ENCODE data around the gene PC. TPM values are rescaled to one million over a fixed set of nuclear protein-coding genes. Genes with fewer than 3 reads are reported as not detected.

The PC gene
- total RNA-seq, 1 experiment from 2014 or later: 39.1 TPM

DNA sequence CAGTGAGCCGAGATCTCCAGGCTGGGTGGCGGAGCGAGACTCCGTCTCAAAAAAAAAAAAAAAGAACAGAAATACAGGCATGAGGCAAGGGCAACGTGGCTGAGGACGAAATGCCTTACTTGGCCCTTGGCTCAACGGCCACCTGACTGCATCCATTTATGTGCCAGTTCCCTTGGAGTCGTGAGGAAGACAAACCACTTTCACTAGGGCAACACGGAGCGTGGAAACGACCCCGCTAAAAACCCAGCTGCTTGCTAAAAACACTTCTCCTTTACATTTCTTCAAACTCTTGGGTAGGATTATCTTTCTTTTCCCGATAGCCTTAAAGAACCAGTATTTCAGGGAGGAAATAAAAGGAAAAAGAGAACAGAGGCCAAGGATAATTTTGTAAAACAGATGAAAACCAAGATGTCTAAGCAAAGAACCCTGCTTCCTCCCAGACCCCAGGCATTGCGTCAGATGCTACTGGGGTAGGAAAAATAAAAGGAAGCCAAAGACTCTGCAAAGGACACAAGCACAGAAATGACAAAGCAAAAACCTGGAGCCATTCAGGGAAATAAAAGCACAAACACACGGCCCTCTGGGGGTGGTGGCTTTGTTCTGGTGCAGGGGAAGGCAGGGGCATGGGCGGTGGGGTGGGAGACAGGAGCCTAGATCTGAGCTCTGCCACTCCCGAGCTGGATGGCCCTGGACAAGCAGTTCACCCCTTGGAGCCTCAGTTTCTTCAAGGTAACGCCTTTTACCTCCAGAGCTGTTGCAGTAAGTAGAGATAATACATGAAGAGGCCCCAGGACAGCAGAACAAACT is 37.0 kb downstream of the PC start:
- no peak overlapping the region for H3K4me3 ChIP-seq (ENCODE audit: low read depth, low read length, poor library complexity, severe bottlenecking)
- H3K4me1 ChIP-seq (ENCODE audit: insufficient read depth, low read length, poor library complexity, severe bottlenecking): no peaks in the 10 kb centered on the region
- BruUV-seq (replicated peaks): no TSS peak
- no peak for DNase-seq (ENCODE audit: low spot score)
- TF ChIP-seq, protein P1, sequence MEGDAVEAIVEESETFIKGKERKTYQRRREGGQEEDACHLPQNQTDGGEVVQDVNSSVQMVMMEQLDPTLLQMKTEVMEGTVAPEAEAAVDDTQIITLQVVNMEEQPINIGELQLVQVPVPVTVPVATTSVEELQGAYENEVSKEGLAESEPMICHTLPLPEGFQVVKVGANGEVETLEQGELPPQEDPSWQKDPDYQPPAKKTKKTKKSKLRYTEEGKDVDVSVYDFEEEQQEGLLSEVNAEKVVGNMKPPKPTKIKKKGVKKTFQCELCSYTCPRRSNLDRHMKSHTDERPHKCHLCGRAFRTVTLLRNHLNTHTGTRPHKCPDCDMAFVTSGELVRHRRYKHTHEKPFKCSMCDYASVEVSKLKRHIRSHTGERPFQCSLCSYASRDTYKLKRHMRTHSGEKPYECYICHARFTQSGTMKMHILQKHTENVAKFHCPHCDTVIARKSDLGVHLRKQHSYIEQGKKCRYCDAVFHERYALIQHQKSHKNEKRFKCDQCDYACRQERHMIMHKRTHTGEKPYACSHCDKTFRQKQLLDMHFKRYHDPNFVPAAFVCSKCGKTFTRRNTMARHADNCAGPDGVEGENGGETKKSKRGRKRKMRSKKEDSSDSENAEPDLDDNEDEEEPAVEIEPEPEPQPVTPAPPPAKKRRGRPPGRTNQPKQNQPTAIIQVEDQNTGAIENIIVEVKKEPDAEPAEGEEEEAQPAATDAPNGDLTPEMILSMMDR (conservative IDR thresholded peaks at IDR 0.05; ENCODE audit: low read depth, low read length): no peak
- TF ChIP-seq EZH2 (IDR thresholded peaks at IDR 0.05; ENCODE audit: borderline replicate concordance, low read depth, low read length, poor library complexity, severe bottlenecking): no peak
- intact Hi-C loops (cut with micrococcal nuclease; ENCODE audit: unreplicated experiment): no loop called here
- H3K27me3 ChIP-seq (replicated peaks; ENCODE audit: insufficient read depth, low read depth, low read length, poor library complexity): no peaks in the 10 kb centered on the region
- ChIA-PET CTCF (no interaction called here), POLR2A (ENCODE audit: low non-redundant PET) (no interaction called here)
- no peaks in the 10 kb centered on the region for H3K9me3 ChIP-seq (ENCODE audit: low read depth, low read length, poor library complexity, severe bottlenecking)
- H3K36me3 ChIP-seq (ENCODE audit: insufficient read depth, low read length, poor library complexity, severe bottlenecking): no peaks in the 10 kb centered on the region
- no peak overlapping the region for H3K27ac ChIP-seq (ENCODE audit: low read depth, low read length, poor library complexity, severe bottlenecking)

DNA sequence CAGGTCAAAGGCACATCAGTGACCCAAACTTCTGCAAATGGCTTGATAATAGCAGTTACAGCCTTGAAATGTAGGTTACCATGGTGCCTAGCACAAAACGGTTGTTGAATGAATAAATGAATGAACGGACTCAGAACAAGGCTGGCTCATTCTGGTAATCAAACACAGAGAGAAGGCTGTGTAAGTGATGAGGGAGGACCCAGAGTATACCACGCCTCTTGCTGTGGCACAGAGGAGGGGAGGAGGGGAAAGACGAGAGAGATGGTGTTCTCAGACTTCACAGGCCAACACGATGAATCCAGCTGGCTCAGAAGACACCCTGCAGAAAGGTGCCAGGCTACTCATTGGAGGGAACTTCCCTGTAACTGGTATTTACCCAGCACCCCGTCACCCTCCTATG is 38.3 kb downstream of the PC start:
- no TSS peak for BruUV-seq (replicated peaks)
- ChIA-PET CTCF (no interaction called here), POLR2A (ENCODE audit: low non-redundant PET) (no interaction called here)
- no peak for DNase-seq (ENCODE audit: low spot score)
- Histone ChIP-seq H3K9me3 (ENCODE audit: low read depth, low read length, poor library complexity, severe bottlenecking) (no peaks in the 10 kb centered on the region), H3K27me3 (replicated peaks; ENCODE audit: insufficient read depth, low read depth, low read length, poor library complexity) (no peaks in the 10 kb centered on the region), H3K27ac (ENCODE audit: low read depth, low read length, poor library complexity, severe bottlenecking) (no peak overlapping the region), H3K4me3 (ENCODE audit: low read depth, low read length, poor library complexity, severe bottlenecking) (no peak overlapping the region), H3K36me3 (ENCODE audit: insufficient read depth, low read length, poor library complexity, severe bottlenecking) (no peaks in the 10 kb centered on the region), H3K4me1 (ENCODE audit: insufficient read depth, low read length, poor library complexity, severe bottlenecking) (no peaks in the 10 kb centered on the region)
- intact Hi-C loops (cut with micrococcal nuclease; ENCODE audit: unreplicated experiment): no loop called here
- TF ChIP-seq EZH2 (IDR thresholded peaks at IDR 0.05; ENCODE audit: borderline replicate concordance, low read depth, low read length, poor library complexity, severe bottlenecking): no peak
- TF ChIP-seq, protein P1 (conservative IDR thresholded peaks at IDR 0.05; ENCODE audit: low read depth, low read length): no peak

DNA sequence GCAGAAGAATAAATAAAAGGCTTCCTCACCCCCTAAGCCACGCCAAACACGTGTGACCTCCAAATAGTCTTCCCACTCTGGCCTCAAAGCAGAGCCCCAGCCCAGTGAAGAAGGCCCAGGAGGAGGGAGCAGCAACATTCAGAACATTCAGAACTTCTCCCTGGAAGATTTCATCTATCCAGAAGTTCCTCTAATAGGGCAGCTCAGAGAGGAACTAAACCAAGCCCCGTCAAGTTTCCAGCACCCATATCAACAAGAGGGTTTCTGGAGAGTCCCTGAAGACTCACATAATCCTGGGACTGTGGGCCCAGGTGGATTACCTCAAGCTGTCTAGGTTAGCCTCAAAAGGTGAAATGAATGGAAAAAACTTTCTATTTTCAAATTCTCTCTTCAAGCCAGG is 39.4 kb downstream of the PC start:
- POLR2A ChIA-PET (ENCODE audit: low non-redundant PET): no interaction called here
- H3K9me3 ChIP-seq (ENCODE audit: low read depth, low read length, poor library complexity, severe bottlenecking): no peaks in the 10 kb centered on the region

More for the DNA sequence above, 39.4 kb downstream of the PC start:
- no peak for DNase-seq (ENCODE audit: low spot score)
- intact Hi-C loops (cut with micrococcal nuclease; ENCODE audit: unreplicated experiment): no loop called here
- TF ChIP-seq EZH2 (IDR thresholded peaks at IDR 0.05; ENCODE audit: borderline replicate concordance, low read depth, low read length, poor library complexity, severe bottlenecking): no peak
- TF ChIP-seq, protein P1 (conservative IDR thresholded peaks at IDR 0.05; ENCODE audit: low read depth, low read length): no peak
- no peaks in the 10 kb centered on the region for H3K4me1 ChIP-seq (ENCODE audit: insufficient read depth, low read length, poor library complexity, severe bottlenecking)
- H3K4me3 ChIP-seq (ENCODE audit: low read depth, low read length, poor library complexity, severe bottlenecking): no peak overlapping the region
- no peaks in the 10 kb centered on the region for H3K27me3 ChIP-seq (replicated peaks; ENCODE audit: insufficient read depth, low read depth, low read length, poor library complexity)
- H3K36me3 ChIP-seq (ENCODE audit: insufficient read depth, low read length, poor library complexity, severe bottlenecking): no peaks in the 10 kb centered on the region
- CTCF ChIA-PET: interaction anchor here (0.5 kb wide), 1 partner anchor 16 kb away, joined by 4 read pairs; no protein-coding TSS in a partner anchor
- H3K27ac ChIP-seq (ENCODE audit: low read depth, low read length, poor library complexity, severe bottlenecking): no peak overlapping the region
- no TSS peak for BruUV-seq (replicated peaks)

Measured in A673 (cell line).